Dermis blood vessel endothelial cell (primary cell): ENCODE data around the gene GPR153. TPM values are rescaled to one million over a fixed set of nuclear protein-coding genes. Genes with fewer than 3 reads are reported as not detected.

Source experiments
- DNase-seq: peaks from one replicate; pipeline ENCODE4 v3.0.0; 2010
- total RNA-seq: library from RNA; depleted of rRNA; stranded (reverse); fragments of >200 nt; gene quantifications from 2 replicates; pipeline ENCODE4 v1.2.3, GENCODE V29; 2014

Gene GPR153
- total RNA-seq, 1 donor from 2014 or later: 2.2 TPM

DNA sequence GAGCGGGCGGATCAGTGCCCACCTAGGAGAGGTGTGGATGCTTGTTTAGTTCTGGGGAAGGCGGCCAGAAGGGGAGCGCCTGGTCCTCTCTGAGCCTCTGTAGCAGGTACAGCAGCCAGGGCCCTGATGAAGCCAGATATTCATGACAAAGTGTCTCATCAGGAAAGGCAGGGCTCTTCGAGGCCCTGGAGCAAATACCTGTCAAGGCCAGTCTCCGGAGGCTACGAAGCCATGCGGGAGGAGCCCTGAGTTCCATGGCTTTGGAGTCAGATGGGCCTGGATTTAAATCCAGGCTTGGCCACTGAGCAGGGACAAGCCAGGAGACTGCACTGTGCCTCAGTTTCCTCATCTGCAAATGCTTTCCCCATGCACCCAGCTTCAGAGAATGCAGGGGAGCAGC, 25.4 kb upstream of the GPR153 start:
- no peak for DNase-seq

- DNase-seq: no peak
Measured at GRCh38 chr1:6285336-6285735, 24.4 kb upstream of the GPR153 start.

DNA sequence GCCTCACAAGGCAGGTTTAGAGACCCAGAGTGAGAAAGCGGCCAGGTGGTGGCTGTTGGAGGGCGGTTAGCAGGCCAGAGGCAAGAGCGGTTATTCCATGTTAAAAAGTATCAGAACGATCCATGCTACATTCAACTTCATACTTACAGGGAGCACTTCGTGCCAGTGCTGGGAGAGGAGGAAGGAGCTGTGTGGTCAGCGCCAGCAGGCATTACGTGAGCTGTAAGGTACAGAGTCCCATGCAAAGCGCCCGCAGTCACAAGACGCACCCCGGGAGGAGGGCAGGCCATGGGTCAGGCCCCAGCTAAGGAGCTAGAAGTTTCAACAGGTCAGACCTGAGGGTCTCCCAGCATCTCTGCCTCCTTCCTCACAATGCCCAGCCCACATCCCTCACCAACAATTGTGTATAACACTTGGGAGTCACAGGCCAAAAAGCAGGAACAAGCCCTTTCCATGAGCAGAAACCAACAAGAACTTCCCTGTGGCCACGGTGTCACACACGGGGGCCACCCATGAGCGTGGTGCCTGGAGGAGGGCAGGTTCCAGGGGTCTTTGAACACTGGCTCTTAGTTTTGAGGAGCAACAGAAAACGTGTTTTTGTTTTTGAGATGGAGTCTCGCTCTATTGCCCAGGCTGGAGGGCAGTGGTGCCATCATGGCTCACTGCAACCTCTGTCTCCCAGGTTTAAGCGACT, 21.8 kb upstream of the GPR153 start:
- no peak for DNase-seq

- no peak for DNase-seq
Measured at GRCh38 chr1:6281511-6282402, 20.9 kb upstream of the GPR153 start.

- no peak for DNase-seq
Measured at GRCh38 chr1:6280761-6281451, 20.0 kb upstream of the GPR153 start.

GRCh38 chr1:6279613-6280383, 18.9 kb upstream of the GPR153 start:
- DNase-seq: no peak

DNA sequence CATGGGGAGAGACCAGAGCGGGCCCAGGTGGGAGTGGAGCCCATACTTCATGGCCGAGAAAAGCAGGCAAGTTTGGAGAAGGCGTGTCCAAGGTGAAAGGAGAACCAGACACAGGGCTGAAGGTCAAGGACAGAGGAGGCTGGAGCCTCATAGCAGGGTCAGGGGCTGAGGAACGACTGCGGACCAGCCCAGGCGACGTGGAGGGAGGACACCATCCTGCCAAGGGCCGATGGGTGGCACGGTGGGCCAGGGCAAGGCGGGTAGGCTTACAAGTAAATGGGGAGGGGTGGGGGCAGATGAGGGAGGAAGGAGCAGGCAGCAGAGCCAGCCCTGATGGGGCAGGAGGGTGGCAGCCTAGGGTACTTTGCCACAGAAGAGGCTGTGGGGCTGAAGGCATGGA, 18.2 kb upstream of the GPR153 start:
- DNase-seq: no peak

GRCh38 chr1:6278263-6278662, 17.4 kb upstream of the GPR153 start:
- DNase-seq: no peak

DNA sequence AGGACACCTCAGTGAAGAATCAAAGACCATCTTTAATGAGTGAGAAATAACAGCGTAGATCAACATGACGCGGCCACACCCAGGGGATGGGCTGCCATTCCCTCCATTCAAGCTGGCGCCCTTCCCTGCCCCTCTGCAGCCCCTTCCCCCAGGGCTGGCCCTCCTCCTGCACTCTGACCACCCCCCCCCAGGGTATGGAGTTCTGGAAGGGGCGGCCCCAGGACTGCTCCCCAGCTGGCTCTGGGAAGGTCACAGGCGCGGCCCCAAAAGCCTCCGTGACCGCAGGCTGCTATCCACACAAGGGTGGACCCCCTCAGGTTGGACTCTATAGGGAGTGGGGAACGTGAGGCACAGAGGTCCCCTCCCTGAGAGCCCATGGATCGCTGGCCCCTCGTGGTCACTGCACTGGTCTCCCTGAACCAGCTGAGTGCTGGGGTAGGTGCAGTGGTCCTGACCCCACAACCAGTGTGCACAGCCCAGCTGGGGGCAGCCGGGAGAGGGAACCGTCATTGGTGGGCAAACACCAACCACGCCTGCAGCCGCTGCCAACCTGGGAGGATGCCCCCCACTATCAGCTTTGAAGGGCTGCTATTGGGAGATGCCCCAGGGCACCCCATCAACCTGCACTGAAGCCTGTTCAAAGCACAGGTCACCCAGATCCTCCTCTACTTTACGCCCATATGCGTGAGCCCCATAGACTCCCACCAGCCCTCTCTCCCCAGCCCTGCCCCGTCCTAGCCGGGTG, 16.1 kb upstream of the GPR153 start:
- no peak for DNase-seq

GRCh38 chr1:6275826-6276782, 15.2 kb upstream of the GPR153 start:
- DNase-seq: no peak

GRCh38 chr1:6274622-6275139, 13.8 kb upstream of the GPR153 start:
- no peak for DNase-seq

DNA sequence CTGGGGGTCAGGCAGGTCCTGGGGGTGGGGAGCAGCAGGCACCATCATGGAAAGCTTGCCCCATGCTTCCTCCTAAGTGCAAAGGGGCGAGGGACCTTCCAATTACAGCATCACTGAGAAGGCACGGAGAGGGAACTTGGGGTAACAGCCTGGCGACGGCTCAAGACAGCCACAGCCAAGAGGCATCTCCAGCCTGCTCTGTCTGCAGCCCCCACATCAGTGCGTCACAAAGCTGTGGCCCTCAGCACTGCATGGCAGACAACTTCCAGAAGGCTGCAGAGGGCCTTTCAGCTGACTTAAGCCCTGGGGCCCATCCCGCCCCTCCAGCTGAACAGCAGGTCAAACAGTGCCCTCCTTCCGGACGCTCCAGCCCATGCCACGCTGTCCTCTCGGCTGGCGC, 13.2 kb upstream of the GPR153 start:
- DNase-seq: no peak

DNA sequence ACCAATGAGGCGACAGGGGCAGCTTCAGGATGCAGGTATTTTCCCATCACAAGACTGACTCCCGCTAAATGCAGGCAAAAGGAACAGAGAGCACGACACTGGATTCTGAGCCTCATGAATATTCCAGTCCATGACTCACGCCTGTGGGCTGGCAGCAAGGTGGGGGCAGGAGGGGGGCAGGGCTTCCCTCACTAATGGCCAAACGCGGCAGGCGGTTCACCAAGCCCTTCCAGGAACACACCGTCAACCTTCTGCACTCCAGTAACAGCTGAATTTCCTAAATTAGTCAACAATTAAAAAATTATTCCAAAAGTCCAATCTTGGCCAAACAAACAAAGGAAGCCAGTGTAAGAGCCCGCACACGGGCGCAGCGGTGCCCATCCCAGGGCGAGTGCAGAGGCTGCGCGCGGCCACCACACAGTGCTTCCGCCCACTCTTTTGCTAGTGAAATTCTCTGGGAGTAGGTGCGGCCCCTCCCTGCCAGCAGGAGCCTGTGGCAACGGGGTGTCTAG, 12.5 kb upstream of the GPR153 start:
- DNase-seq: peak; percentile 34

DNA sequence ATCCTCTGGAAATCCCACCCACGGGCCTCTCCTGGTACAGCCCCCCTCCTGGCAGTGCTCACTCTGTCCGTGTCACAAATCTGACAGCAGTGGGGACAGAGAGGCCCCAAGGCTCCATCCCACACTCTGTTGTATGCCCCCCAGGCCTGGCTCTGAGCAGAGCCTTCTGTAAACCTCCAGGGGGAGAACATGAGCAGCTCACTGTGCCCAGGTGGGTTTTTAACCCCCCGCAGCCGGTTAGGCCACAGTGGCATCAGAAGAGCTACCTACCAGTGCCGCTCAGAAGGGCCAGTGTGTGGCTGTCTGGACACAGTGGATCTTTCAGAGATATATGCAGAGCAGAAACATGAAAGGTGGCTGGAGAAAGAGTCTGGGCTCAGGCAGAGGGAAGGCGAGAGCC, 12.0 kb upstream of the GPR153 start:
- no peak for DNase-seq

GRCh38 chr1:6272452-6272851, 11.6 kb upstream of the GPR153 start:
- no peak for DNase-seq

GRCh38 chr1:6271554-6271953, 10.7 kb upstream of the GPR153 start:
- DNase-seq: no peak

- no peak for DNase-seq
Measured at GRCh38 chr1:6271006-6271405, 10.1 kb upstream of the GPR153 start.

DNA sequence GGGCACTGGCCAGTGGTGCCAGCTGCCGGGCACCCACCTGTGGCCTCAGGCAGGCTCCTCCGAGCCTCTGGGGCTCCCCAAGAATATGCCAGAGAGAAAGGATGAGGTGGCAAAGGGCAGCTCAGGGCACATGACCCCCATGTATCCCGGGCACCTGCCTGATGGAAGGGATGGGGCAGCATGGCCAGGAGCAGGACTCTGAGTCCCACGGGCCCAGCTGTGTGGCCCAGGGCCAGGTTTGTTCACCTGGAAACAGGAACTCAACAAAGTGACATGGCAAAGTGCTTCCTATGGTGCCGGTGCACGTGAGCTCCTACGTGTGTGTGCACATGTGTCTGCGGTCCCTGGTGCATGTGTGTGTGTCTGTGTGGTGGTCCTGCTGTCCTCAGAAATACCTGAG, 9.5 kb upstream of the GPR153 start:
- DNase-seq: no peak

DNA sequence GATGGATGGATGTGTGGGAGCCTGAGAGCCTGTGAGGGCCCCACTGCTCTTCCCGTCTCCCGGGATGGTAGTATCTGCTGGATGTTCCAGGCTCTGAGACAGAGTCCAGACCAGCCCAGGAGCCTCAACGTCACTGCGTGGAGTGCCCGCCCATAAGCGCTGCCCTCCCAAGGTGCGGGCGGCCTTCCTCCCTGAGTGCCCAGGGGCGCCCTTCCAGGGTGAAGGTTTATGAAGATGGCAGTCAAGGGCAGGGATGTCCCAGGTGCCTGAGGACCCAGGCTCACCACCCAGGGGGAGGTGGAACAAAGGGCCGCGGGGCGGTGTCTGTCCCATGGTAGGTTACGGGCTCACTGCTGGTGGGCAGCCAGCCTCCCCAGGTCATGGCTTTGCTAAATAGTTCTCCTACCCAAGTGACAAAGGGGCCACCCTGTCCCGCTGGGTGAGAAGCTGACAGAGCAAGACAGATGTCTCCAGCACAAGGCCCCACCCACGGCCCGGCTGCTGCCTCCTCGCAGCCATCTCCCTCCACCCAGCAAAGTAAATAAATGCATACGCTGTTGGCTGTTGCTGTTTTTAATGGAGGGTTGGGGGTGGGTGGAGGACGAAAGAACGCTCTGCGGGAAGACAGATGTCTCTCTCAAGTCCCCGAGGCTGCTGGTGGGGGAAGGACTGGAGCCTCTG, 9.0 kb upstream of the GPR153 start:
- DNase-seq: no peak

GRCh38 chr1:6269296-6269695, 8.4 kb upstream of the GPR153 start:
- no peak for DNase-seq
